SK-N-SH (cell line): ENCODE measurements around the gene LRRC30. TPM values are rescaled to one million over a fixed set of nuclear protein-coding genes. Genes with fewer than 3 reads are reported as not detected.

Experiments used
- CTCF ChIA-PET: fragments of 300-600, 350-600 bp; formaldehyde crosslinking; extraction: SDS; loops from one replicate; lab custom pipeline; 2021; lab: Yijun Ruan, JAX
- POLR2A ChIA-PET: fragments of 350-600 bp; sonication (Branson Sonifier 250); formaldehyde crosslinking; extraction: SDS; loops from one replicate; lab custom pipeline; 2020; ENCODE audit warnings: antibody characterized with exemption, inconsistent platforms; lab: Yijun Ruan, JAX
- DNase-seq: peaks from one replicate; pipeline ENCODE4 v3.0.0; 2012
- H2AFZ ChIP-seq: fragments of 200-600 bp; sonication (generic); 2 replicates; pipeline ENCODE4 v1.8.1; 2016; ENCODE audit warnings: antibody characterized with exemption, mild to moderate bottlenecking, low read depth
- H3F3A ChIP-seq: fragments of 200-600 bp; sonication (generic); replicated peaks from 2 replicates; pipeline ENCODE3; 2016; ENCODE audit warnings: antibody characterized with exemption, mild to moderate bottlenecking; ENCODE audit not compliant: insufficient read depth
- H3K27ac ChIP-seq, 2 experiments: fragments of 200-500 bp in 1 of 2; fragments of 200-600 bp in 1 of 2; sonication (Bioruptor generic) in 1 of 2; sonication (generic), shearing (Covaris generic) in 1 of 2; 2 replicates each; pipeline versions ENCODE4 v1.5.1 to v1.6.1; 2014 to 2016; ENCODE audit warnings: low read depth in 2 of 2, inconsistent platforms in 1 of 2, low read length in 1 of 2, mild to moderate bottlenecking in 1 of 2, mixed read lengths in 1 of 2
- H3K27me3 ChIP-seq: fragments of 200-600 bp; sonication (generic), shearing (Covaris generic); 2 replicates; pipeline ENCODE4 v1.6.1; 2016; ENCODE audit warnings: mixed run types; ENCODE audit not compliant: insufficient read depth
- H3K36me3 ChIP-seq, 2 experiments: fragments of 200-500 bp in 1 of 2; fragments of 200-600 bp in 1 of 2; sonication (Bioruptor generic) in 1 of 2; sonication (generic) in 1 of 2; replicated peaks in 1 of 2; 2 replicates each; pipeline versions ENCODE3 to v1.5.1; 2014 to 2016; ENCODE audit warnings: low read length in 1 of 2, mild to moderate bottlenecking in 1 of 2; ENCODE audit not compliant: insufficient read depth in 2 of 2, control insufficient read depth in 1 of 2
- H3K4me1 ChIP-seq, 2 experiments: fragments of 200-500 bp in 1 of 2; fragments of 200-600 bp in 1 of 2; sonication (Bioruptor generic) in 1 of 2; sonication (generic), shearing (Covaris generic) in 1 of 2; 2 replicates each; pipeline versions ENCODE4 v1.5.1 to v1.6.1; 2014 to 2016; ENCODE audit warnings: low read depth in 1 of 2, low read length in 1 of 2, mixed run types in 1 of 2; ENCODE audit not compliant: insufficient read depth in 2 of 2, control insufficient read depth in 1 of 2
- H3K4me2 ChIP-seq: fragments of 200-600 bp; sonication (generic), shearing (Covaris generic); 2 replicates; pipeline ENCODE4 v1.6.1; 2017; ENCODE audit warnings: mixed run types
- H3K4me3 ChIP-seq, 2 experiments: fragments of 200-500 bp in 1 of 2; fragments of 200-600 bp in 1 of 2; sonication (Bioruptor generic) in 1 of 2; sonication (generic), shearing (Covaris generic) in 1 of 2; 2 replicates each; pipeline versions ENCODE4 v1.5.1 to v1.8.1; 2014 to 2016; ENCODE audit warnings: low read depth in 2 of 2, inconsistent platforms in 1 of 2, low read length in 1 of 2, mild to moderate bottlenecking in 1 of 2, mixed read lengths in 1 of 2, moderate library complexity in 1 of 2
- H3K79me2 ChIP-seq: fragments of 200-600 bp; sonication (generic); 2 replicates; pipeline ENCODE4 v1.8.1; 2017; ENCODE audit warnings: mild to moderate bottlenecking; ENCODE audit not compliant: insufficient read depth
- H3K9ac ChIP-seq: fragments of 200-600 bp; sonication (generic); 2 replicates; pipeline ENCODE4 v1.6.1; 2017; ENCODE audit warnings: mixed run types
- H3K9me2 ChIP-seq: fragments of 200-600 bp; sonication (generic); 2 replicates; pipeline ENCODE4 v1.6.1; 2017; ENCODE audit warnings: mixed run types
- H3K9me3 ChIP-seq: fragments of 200-600 bp; sonication (generic); 2 replicates; pipeline ENCODE4 v1.6.1; 2017; ENCODE audit warnings: mixed run types, mild to moderate bottlenecking, moderate library complexity
- H4K20me1 ChIP-seq: fragments of 200-600 bp; sonication (generic); 2 replicates; pipeline ENCODE4 v1.6.1; 2017; ENCODE audit warnings: mild to moderate bottlenecking, mixed run types; ENCODE audit not compliant: insufficient read depth
- CHD2 ChIP-seq: fragments of 150-350 bp; IDR thresholded peaks from 2 replicates; pipeline ENCODE4 v1.6.1; 2018; ENCODE audit warnings: low read length; ENCODE audit not compliant: partially characterized antibody
- ELF1 ChIP-seq: IDR thresholded peaks from 2 replicates; pipeline ENCODE4 v1.4.0; 2012
- EZH2phosphoT487 ChIP-seq: fragments of 200-600 bp; sonication (generic); IDR thresholded peaks from 2 replicates; pipeline ENCODE4 v1.6.1; 2017; ENCODE audit warnings: low read depth, mixed run types, mild to moderate bottlenecking, antibody characterized with exemption, moderate library complexity, borderline replicate concordance
- GABPA ChIP-seq: IDR thresholded peaks from 2 replicates; pipeline ENCODE4 v1.4.0; 2012; ENCODE audit warnings: low read depth, mild to moderate bottlenecking
- JUND ChIP-seq: IDR thresholded peaks from 2 replicates; pipeline ENCODE4 v1.4.0; 2012
- MAX ChIP-seq: IDR thresholded peaks from 2 replicates; pipeline ENCODE4 v1.4.0; 2012; ENCODE audit warnings: low read depth
- MEF2A ChIP-seq: IDR thresholded peaks from 2 replicates; pipeline ENCODE4 v1.4.0; 2012; ENCODE audit warnings: low read depth, borderline replicate concordance
- MXI1 ChIP-seq: IDR thresholded peaks from 2 replicates; pipeline ENCODE4 v1.6.1; 2012; ENCODE audit warnings: mild to moderate bottlenecking, low read depth, low read length, improper control_type of control experiment
- NRF1 ChIP-seq: IDR thresholded peaks from 2 replicates; pipeline ENCODE4 v1.6.1; 2012; ENCODE audit warnings: low read depth, mild to moderate bottlenecking, low read length
- RAD21 ChIP-seq: IDR thresholded peaks from 2 replicates; pipeline ENCODE4 v1.6.1; 2012; ENCODE audit warnings: mild to moderate bottlenecking, low read length
- RFX5 ChIP-seq: IDR thresholded peaks from 2 replicates; pipeline ENCODE4 v1.6.1; 2012; ENCODE audit warnings: mild to moderate bottlenecking, improper control_type of control experiment, low read length
- SIN3A ChIP-seq: IDR thresholded peaks from 2 replicates; pipeline ENCODE4 v1.6.1; 2012; ENCODE audit warnings: low read depth, mild to moderate bottlenecking, low read length, moderate library complexity, borderline replicate concordance
- TAF1 ChIP-seq: IDR thresholded peaks from 2 replicates; pipeline ENCODE4 v1.6.1; 2012; ENCODE audit warnings: low read depth, mild to moderate bottlenecking, low read length, moderate library complexity, borderline replicate concordance
- YY1 ChIP-seq: IDR thresholded peaks from 2 replicates; pipeline ENCODE4 v1.4.0; 2012; ENCODE audit warnings: low read depth, mild to moderate bottlenecking
- WGBS: methylation state at CpG from one replicate; pipeline ENCODE4 v1.1.6; 2017; ENCODE audit warnings: low lambda C conversion rate; 5-methylcytosine and 5-hydroxymethylcytosine counted together
- polyA plus RNA-seq, 3 experiments: library from polyadenylated mRNA; depleted of rRNA; stranded (reverse); fragments of >200 nt; gene quantifications; 2 replicates each; pipeline ENCODE4 v1.2.3, GENCODE V29; 2012

Gene LRRC30
- polyA plus RNA-seq (2012; rRNA removed), result not detected in 2 replicates
- not detected in 2 replicates for polyA plus RNA-seq (2012; cell fraction: cytosol; rRNA removed)
- not detected in 2 replicates for polyA plus RNA-seq (2012; cell fraction: nucleus; rRNA removed)

GRCh38 chr18:7230626-7231349, at the start of gene LRRC30:
Gene LRRC30, plus strand, starts transcription at chr18:7231089. Its CDS starts 50 bp downstream, at chr18:7231139.
- no peaks in the 10 kb centered on the region; a peak in 1 of 4 replicates for H3K4me1 ChIP-seq
- H3K27me3 ChIP-seq, result no peaks in the 10 kb centered on the region
- H3K36me3 ChIP-seq, result no peaks in the 10 kb centered on the region
- no peak for DNase-seq
- no peak within 1 kb of the TSS for H3K4me3 ChIP-seq
- no peak within 1 kb of the TSS for H3K9ac ChIP-seq
- CTCF ChIA-PET, result interaction anchor here (0.9 to 1.7 kb wide), 6 partner anchors 9 to 1250 kb away, joined by 3 to 7 read pairs (median 3); no protein-coding TSS in a partner anchor
- WGBS, result 48% methylated on average over 6 of the region's 13 CpGs
- no peaks in the 10 kb centered on the region for H3F3A ChIP-seq
- no peak within 1 kb of the TSS for H3K27ac ChIP-seq
- no peaks in the 10 kb centered on the region for H3K9me3 ChIP-seq
- POLR2A ChIA-PET, result no interaction called here
- H2AFZ ChIP-seq, result no peak within 1 kb of the TSS
- TF ChIP-seq RAD21, result no peak
- TF ChIP-seq SIN3A, result no peak
- TF ChIP-seq GABPA, result no peak
- no peak for TF ChIP-seq MXI1
- H3K9me2 ChIP-seq, result no peaks in the 10 kb centered on the region
- no peak within 1 kb of the TSS for H3K4me2 ChIP-seq
- H4K20me1 ChIP-seq, result no peaks in the 10 kb centered on the region
- no peaks in the 10 kb centered on the region for H3K79me2 ChIP-seq

GRCh38 chr18:7185701-7186100, 45.2 kb upstream of the LRRC30 start:
- POLR2A ChIA-PET, result no interaction called here
- Histone ChIP-seq H3F3A (no peaks in the 10 kb centered on the region), H3K79me2 (no peaks in the 10 kb centered on the region), H3K9me3 (no peaks in the 10 kb centered on the region), H3K9me2 (no peaks in the 10 kb centered on the region), H2AFZ (no peak overlapping the region), H3K27ac (no peak overlapping the region), H3K4me2 (no peak overlapping the region), H3K27me3 (no peaks in the 10 kb centered on the region), H3K36me3 (no peaks in the 10 kb centered on the region), H3K4me3 (no peak overlapping the region), H4K20me1 (no peaks in the 10 kb centered on the region), H3K4me1 (no peaks in the 10 kb centered on the region), H3K9ac (no peak overlapping the region)
- TF ChIP-seq NRF1 (no peak), YY1 (no peak), RFX5 (no peak), CHD2 (no peak), MEF2A (no peak), EZH2phosphoT487 (no peak), GABPA (no peak), ELF1 (no peak), SIN3A (no peak), JUND (no peak), MAX (no peak), TAF1 (no peak)
- DNase-seq, result no peak
- 51% methylated on average over 3 of the region's 3 CpGs for WGBS
- CTCF ChIA-PET, result no interaction called here
